Lower leg skin (tissue), 4 donors: ENCODE measurements around the gene EN2. TPM values are rescaled to one million over a fixed set of nuclear protein-coding genes. Genes with fewer than 3 reads are reported as not detected.
"Not testable (repeated sequence)": the region's sequence is repeated elsewhere in the genome, so short reads cannot be mapped to it uniquely, and the experiment has no call there.

Experiments
- DNase-seq, 2 donors: peaks; one replicate each; pipeline ENCODE4 v3.0.0-alpha.2; 2019; ENCODE audit warnings: low spot score in 2 of 2
- H3K4me3 ChIP-seq: fragments of 200-600 bp; sonication (generic); 2 replicates; pipeline ENCODE4 v1.5.1; 2017; ENCODE audit warnings: mild to moderate bottlenecking, low read depth; ENCODE audit not compliant: poor library complexity, severe bottlenecking
- POLR2A ChIP-seq, 2 donors: fragments of 450-650 bp; IDR thresholded peaks; one replicate each; pipeline ENCODE4 v1.6.1; 2016 to 2017; ENCODE audit warnings: antibody characterized with exemption in 2 of 2, mild to moderate bottlenecking in 1 of 2, moderate library complexity in 1 of 2
- WGBS, 2 donors: methylation state at CpG; one replicate each; pipeline ENCODE4 v1.1.5; 2018; 5-methylcytosine and 5-hydroxymethylcytosine counted together
- intact Hi-C: fragments of 100-400 bp; cut with DNase I; formaldehyde crosslinking; loops from one replicate; pipeline ENCODE4 v1.15.0; 2023; ENCODE audit warnings: low total_unique reads
- total RNA-seq, 4 donors: library from RNA; depleted of rRNA; stranded (reverse); fragments of >200 nt; gene quantifications; one replicate each; pipeline ENCODE4 v1.1.0, GENCODE V29; 2016
- TF ChIP-seq, protein P1 (sequence below), 3 donors: fragments of 450-650 bp; IDR thresholded peaks; one replicate each; pipeline ENCODE4 v1.5.1; 2016; ENCODE audit warnings: antibody characterized with exemption in 3 of 3, mild to moderate bottlenecking in 3 of 3, moderate library complexity in 2 of 3

EN2 gene
- total RNA-seq, 4 donors from 2014 or later: 0.04 to 0.52 TPM; not detected in 2

GRCh38 chr7:155438777-155439176 lies 19.2 kb upstream of the EN2 start:
- no peak overlapping the region for H3K4me3 ChIP-seq
- TF ChIP-seq POLR2A (IDR thresholded peaks at IDR 0.05): no peak
- TF ChIP-seq, protein P1, sequence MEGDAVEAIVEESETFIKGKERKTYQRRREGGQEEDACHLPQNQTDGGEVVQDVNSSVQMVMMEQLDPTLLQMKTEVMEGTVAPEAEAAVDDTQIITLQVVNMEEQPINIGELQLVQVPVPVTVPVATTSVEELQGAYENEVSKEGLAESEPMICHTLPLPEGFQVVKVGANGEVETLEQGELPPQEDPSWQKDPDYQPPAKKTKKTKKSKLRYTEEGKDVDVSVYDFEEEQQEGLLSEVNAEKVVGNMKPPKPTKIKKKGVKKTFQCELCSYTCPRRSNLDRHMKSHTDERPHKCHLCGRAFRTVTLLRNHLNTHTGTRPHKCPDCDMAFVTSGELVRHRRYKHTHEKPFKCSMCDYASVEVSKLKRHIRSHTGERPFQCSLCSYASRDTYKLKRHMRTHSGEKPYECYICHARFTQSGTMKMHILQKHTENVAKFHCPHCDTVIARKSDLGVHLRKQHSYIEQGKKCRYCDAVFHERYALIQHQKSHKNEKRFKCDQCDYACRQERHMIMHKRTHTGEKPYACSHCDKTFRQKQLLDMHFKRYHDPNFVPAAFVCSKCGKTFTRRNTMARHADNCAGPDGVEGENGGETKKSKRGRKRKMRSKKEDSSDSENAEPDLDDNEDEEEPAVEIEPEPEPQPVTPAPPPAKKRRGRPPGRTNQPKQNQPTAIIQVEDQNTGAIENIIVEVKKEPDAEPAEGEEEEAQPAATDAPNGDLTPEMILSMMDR (IDR thresholded peaks at IDR 0.05): no peak
- no peak for DNase-seq
- WGBS, 2 donors: 40 to 47% methylated on average over 7 of the region's 7 CpGs
- intact Hi-C loops: no loop called here

DNA sequence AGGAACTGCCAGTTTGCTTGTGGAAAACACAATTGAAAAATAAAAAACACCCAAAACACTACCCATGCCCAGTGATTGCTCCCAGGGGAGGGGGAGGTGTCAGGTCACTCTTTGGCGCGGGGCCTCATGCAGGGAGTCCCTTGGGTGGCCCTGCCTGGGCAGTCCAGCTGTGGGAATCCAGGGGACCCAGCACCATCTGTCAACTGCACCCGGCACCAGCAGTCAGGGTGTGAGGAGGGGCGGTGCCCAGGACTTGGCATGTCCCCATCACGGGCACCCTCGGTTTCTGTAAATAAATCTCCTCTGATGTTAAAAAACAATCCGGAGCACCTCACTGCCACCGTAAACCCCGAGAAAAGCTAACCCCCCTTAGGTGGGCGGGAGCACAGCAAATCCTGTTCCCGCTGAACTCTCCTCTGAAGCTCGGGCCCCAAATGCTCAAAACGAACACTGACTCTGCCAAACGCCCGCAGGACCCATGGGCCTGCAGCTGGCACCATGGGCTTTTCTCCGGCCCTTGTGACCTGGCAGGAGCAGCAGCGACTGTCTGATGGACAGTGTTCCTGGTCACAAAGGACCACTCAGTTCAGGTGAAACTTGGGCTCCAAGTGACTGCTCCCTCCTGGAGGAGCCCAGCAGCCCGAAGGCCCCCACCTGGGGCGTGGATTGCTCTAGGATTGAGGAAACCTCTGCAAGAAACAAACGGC lies 18.5 kb upstream of the EN2 start:
- intact Hi-C loops: no loop called here
- TF ChIP-seq POLR2A (IDR thresholded peaks at IDR 0.05): no peak
- H3K4me3 ChIP-seq: no peak overlapping the region
- no peak for DNase-seq
- 54 to 63% methylated on average over 20 of the region's 20 CpGs for WGBS, 2 donors

DNA sequence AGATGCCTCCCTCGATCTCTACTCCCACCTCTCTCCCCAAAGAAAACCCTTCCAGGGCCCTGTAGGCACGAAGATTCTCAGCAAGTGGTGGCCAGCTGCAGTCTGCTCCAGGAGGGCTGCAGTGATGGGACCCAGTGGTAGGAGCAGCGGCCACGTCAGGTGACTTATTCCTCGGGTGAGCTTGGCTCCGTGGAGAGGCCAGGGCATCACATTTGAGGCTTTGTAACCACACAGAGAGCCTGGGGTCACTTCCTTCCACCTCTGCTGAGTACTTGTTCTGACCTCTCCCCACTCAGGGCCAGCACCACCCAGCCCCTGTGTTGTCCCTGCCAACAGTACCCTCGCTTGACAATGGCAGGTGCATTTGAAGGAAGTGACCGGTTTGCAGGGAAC lies 17.9 kb upstream of the EN2 start:
- TF ChIP-seq, protein P1 (IDR thresholded peaks at IDR 0.05): no peak
- no peak for TF ChIP-seq POLR2A (IDR thresholded peaks at IDR 0.05)
- no peak overlapping the region for H3K4me3 ChIP-seq
- intact Hi-C loops: no loop called here
- DNase-seq: no peak
- 57 to 70% methylated on average over 8 of the region's 8 CpGs for whole genome bisulfite sequencing, 2 donors

- WGBS, 2 donors: 69 to 70% methylated on average over 6 of the region's 6 CpGs
- no peak overlapping the region for H3K4me3 ChIP-seq
- intact Hi-C loops: no loop called here
- DNase-seq: no peak
- TF ChIP-seq, protein P1 (IDR thresholded peaks at IDR 0.05): no peak
- no peak for TF ChIP-seq POLR2A (IDR thresholded peaks at IDR 0.05)
These were observed 16.1 kb upstream of the EN2 start for GRCh38 chr7:155441856-155442255.

GRCh38 chr7:155444746-155445145 lies 13.2 kb upstream of the EN2 start:
- TF ChIP-seq POLR2A (IDR thresholded peaks at IDR 0.05): no peak
- TF ChIP-seq, protein P1 (IDR thresholded peaks at IDR 0.05): no peak
- 89 to 90% methylated on average over 8 of the region's 8 CpGs for WGBS, 2 donors
- intact Hi-C loops: no loop called here
- no peak overlapping the region for H3K4me3 ChIP-seq
- no peak for DNase-seq

- intact Hi-C loops, H3K4me3 ChIP-seq, DNase-seq: not testable (repeated sequence)
- WGBS, 2 donors: 80 to 83% methylated on average over 9 of the region's 9 CpGs
These were observed 12.3 kb upstream of the EN2 start for GRCh38 chr7:155445606-155446005.

GRCh38 chr7:155447603-155448002 lies 10.3 kb upstream of the EN2 start:
- H3K4me3 ChIP-seq: no peak overlapping the region
- DNase-seq: no peak
- WGBS, 2 donors: 60 to 81% methylated on average over 2 of the region's 2 CpGs
- intact Hi-C loops: no loop called here
- TF ChIP-seq, protein P1 (IDR thresholded peaks at IDR 0.05): no peak
- no peak for TF ChIP-seq POLR2A (IDR thresholded peaks at IDR 0.05)
